ENCODE results near the gene ADAT3.

ADAT3 gene

DNA sequence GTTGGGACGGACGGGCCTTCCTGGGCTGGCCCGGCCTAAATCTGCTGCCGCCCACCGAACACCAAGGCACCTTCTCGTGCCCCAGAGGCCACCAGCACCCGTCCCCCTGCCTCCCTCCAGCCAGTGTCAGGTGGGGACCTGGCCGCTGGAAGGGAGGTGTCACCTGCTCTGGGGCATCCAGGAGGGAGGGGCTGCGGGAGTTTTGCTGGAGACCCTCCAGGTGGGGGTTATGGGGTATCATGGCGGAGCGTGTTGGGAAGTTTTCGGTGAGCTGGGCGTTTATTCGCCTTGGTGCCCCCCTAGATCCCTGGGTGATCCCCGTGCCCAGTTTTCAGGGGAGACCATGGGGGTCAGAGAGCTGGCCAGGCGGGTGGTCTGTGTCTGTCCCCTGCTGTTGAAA is 45.4 kb downstream of the ADAT3 start:
- TF ChIP-seq REST (IDR thresholded peaks at IDR 0.05; ENCODE audit: low read depth) = no peak
- no peak for TF ChIP-seq EP300 (IDR thresholded peaks at IDR 0.05; ENCODE audit: borderline replicate concordance)
- TF ChIP-seq RAD21 (IDR thresholded peaks at IDR 0.05; ENCODE audit: low read depth) = no peak
- no peak for TF ChIP-seq ZBTB7A (IDR thresholded peaks at IDR 0.05; ENCODE audit: low read depth)
- TF ChIP-seq CREB1 (IDR thresholded peaks at IDR 0.05; ENCODE audit: low read depth) = no peak
- TF ChIP-seq EGR1 (IDR thresholded peaks at IDR 0.05) = no peak
- TF ChIP-seq CEBPB (IDR thresholded peaks at IDR 0.05) = no peak
- no peak for TF ChIP-seq NFIC (IDR thresholded peaks at IDR 0.05)
- TF ChIP-seq MAX (IDR thresholded peaks at IDR 0.05) = no peak
- no peak for TF ChIP-seq YY1 (IDR thresholded peaks at IDR 0.05; ENCODE audit: low read depth)
- no peak for TF ChIP-seq TEAD4 (IDR thresholded peaks at IDR 0.05)
- no peak for TF ChIP-seq FOXM1 (IDR thresholded peaks at IDR 0.05; ENCODE audit: borderline replicate concordance, low read depth)
- TF ChIP-seq USF1 (IDR thresholded peaks at IDR 0.05) = no peak
- no peak for TF ChIP-seq TCF12 (IDR thresholded peaks at IDR 0.05; ENCODE audit: low read depth)
- TF ChIP-seq TAF1 (IDR thresholded peaks at IDR 0.05; ENCODE audit: low read depth) = no peak

GRCh38 chr19:1952635-1953034 is 47.4 kb downstream of the ADAT3 start:
- no peak for TF ChIP-seq ZBTB7A (IDR thresholded peaks at IDR 0.05; ENCODE audit: low read depth)
- TF ChIP-seq TAF1 (IDR thresholded peaks at IDR 0.05; ENCODE audit: low read depth) = no peak
- no peak for TF ChIP-seq EGR1 (IDR thresholded peaks at IDR 0.05)
- no peak for TF ChIP-seq TCF12 (IDR thresholded peaks at IDR 0.05; ENCODE audit: low read depth)
- no peak for TF ChIP-seq USF1 (IDR thresholded peaks at IDR 0.05)
- TF ChIP-seq EP300 (IDR thresholded peaks at IDR 0.05; ENCODE audit: borderline replicate concordance) = no peak
- TF ChIP-seq MAX (IDR thresholded peaks at IDR 0.05) = no peak
- TF ChIP-seq CREB1 (IDR thresholded peaks at IDR 0.05; ENCODE audit: low read depth) = no peak
- no peak for TF ChIP-seq REST (IDR thresholded peaks at IDR 0.05; ENCODE audit: low read depth)
- TF ChIP-seq TEAD4 (IDR thresholded peaks at IDR 0.05) = no peak
- no peak for TF ChIP-seq CEBPB (IDR thresholded peaks at IDR 0.05)
- TF ChIP-seq YY1 (IDR thresholded peaks at IDR 0.05; ENCODE audit: low read depth) = no peak

DNA sequence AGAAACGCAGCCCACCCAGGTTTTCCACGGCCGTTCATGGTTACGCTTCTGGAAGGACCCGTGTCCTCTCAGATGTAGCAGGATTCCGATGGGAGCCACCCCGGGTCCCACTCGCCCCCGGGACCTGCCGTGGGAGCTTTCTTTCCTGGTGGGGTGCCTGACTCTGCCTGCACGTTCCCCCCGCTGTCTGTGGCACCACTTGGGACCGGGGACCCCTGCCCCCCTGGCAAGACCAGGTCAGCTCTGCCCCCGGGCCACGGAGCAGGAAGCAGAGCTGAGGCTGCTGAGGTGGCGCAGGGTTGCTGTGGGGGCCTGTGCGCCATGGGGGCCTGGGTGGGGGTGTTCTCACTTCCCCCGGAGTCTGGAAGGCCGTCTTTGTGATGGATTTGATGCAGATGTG is 47.8 kb downstream of the ADAT3 start:
- TF ChIP-seq TAF1 (IDR thresholded peaks at IDR 0.05; ENCODE audit: low read depth) (no peak), YY1 (IDR thresholded peaks at IDR 0.05; ENCODE audit: low read depth) (no peak), MAX (IDR thresholded peaks at IDR 0.05) (no peak), TCF12 (IDR thresholded peaks at IDR 0.05; ENCODE audit: low read depth) (no peak), CEBPB (IDR thresholded peaks at IDR 0.05) (no peak), NFIC (IDR thresholded peaks at IDR 0.05) (no peak), ZBTB7A (IDR thresholded peaks at IDR 0.05; ENCODE audit: low read depth) (no peak), FOXM1 (IDR thresholded peaks at IDR 0.05; ENCODE audit: borderline replicate concordance, low read depth) (no peak), USF1 (IDR thresholded peaks at IDR 0.05) (no peak), RAD21 (IDR thresholded peaks at IDR 0.05; ENCODE audit: low read depth) (no peak), TEAD4 (IDR thresholded peaks at IDR 0.05) (no peak), EP300 (IDR thresholded peaks at IDR 0.05; ENCODE audit: borderline replicate concordance) (no peak), REST (IDR thresholded peaks at IDR 0.05; ENCODE audit: low read depth) (no peak), EGR1 (IDR thresholded peaks at IDR 0.05) (no peak), CREB1 (IDR thresholded peaks at IDR 0.05; ENCODE audit: low read depth) (no peak)
